Nucleus accumbens (tissue), 56 donors: ENCODE measurements around the gene LRRC26.
A peak's percentile ranks its signal among the peaks of the same experiment; 100 is the strongest.

ENCODE experiments used
- DNase-seq, 56 donors: peaks; one replicate each; lab custom pipeline; 2025; lab: John Stamatoyannopoulos, UW

Gene LRRC26

GRCh38 chr9:137159105-137160053, 10.5 kb downstream of the LRRC26 start:
- DNase-seq: no peak

GRCh38 chr9:137158625-137159024, 11.2 kb downstream of the LRRC26 start:
- DNase-seq: no peak

GRCh38 chr9:137157618-137158415, 12.0 kb downstream of the LRRC26 start:
- no peak for DNase-seq

- DNase-seq: peak in 32 of 56 donors; percentile 18 to 78 (median 42)
Observed at GRCh38 chr9:137156567-137157375, 13.1 kb downstream of the LRRC26 start.

GRCh38 chr9:137152844-137153405, 16.9 kb downstream of the LRRC26 start:
- no peak for DNase-seq

- peak in 2 of 56 donors; percentile 44 to 68 for DNase-seq
Observed at GRCh38 chr9:137150617-137151457, 19.0 kb downstream of the LRRC26 start.

- no peak for DNase-seq
Observed at GRCh38 chr9:137149942-137150616, 19.8 kb downstream of the LRRC26 start.

- DNase-seq: no peak
Observed at GRCh38 chr9:137149363-137149762, 20.5 kb downstream of the LRRC26 start.

- DNase-seq: no peak
Observed at GRCh38 chr9:137148661-137149060, 21.2 kb downstream of the LRRC26 start.

GRCh38 chr9:137148242-137148641, 21.6 kb downstream of the LRRC26 start:
- no peak for DNase-seq

GRCh38 chr9:137147793-137148160, 22.1 kb downstream of the LRRC26 start:
- no peak for DNase-seq

- no peak for DNase-seq
Observed at GRCh38 chr9:137147091-137147792, 22.6 kb downstream of the LRRC26 start.

- no peak for DNase-seq
Observed at GRCh38 chr9:137146527-137146918, 23.3 kb downstream of the LRRC26 start.

GRCh38 chr9:137145731-137146526, 23.9 kb downstream of the LRRC26 start:
- no peak for DNase-seq

- DNase-seq: no peak
Observed at GRCh38 chr9:137143459-137143858, 26.4 kb downstream of the LRRC26 start.

GRCh38 chr9:137141976-137142936, 27.6 kb downstream of the LRRC26 start:
- DNase-seq: peak in 1 of 56 donors; percentile 32
